MG63 (cell line): ENCODE measurements around the gene FAM13C. TPM values are rescaled to one million over a fixed set of nuclear protein-coding genes. Genes with fewer than 3 reads are reported as not detected.
A peak's percentile ranks its signal among the peaks of the same experiment; 100 is the strongest.
"Not testable (repeated sequence)": the region's sequence is repeated elsewhere in the genome, so short reads cannot be mapped to it uniquely, and the experiment has no call there.

Experiments
- DNase-seq: peaks from one replicate; pipeline ENCODE4 v3.0.0-alpha.2; 2020
- H3K27me3 ChIP-seq: fragments of 250-450 bp; sonication (Bioruptor Pico); 2 replicates; pipeline ENCODE4 v1.5.1; 2020; ENCODE audit warnings: mild to moderate bottlenecking, moderate library complexity
- H3K36me3 ChIP-seq: fragments of 250-450 bp; sonication (Bioruptor Pico); 2 replicates; pipeline ENCODE4 v1.5.1; 2020; ENCODE audit warnings: mild to moderate bottlenecking, moderate library complexity
- H3K4me3 ChIP-seq: fragments of 250-450 bp; sonication (Bioruptor Pico); 2 replicates; pipeline ENCODE4 v1.5.1; 2020; ENCODE audit warnings: mild to moderate bottlenecking, moderate library complexity
- H3K9me3 ChIP-seq: fragments of 250-450 bp; sonication (Bioruptor Pico); 2 replicates; pipeline ENCODE4 v1.5.1; 2020; ENCODE audit warnings: mild to moderate bottlenecking, moderate library complexity
- total RNA-seq: library from RNA; depleted of rRNA; stranded (reverse); fragments of >200 nt; shearing (Covaris generic); gene quantifications from 2 replicates; pipeline ENCODE4 v1.2.3, GENCODE V29; 2014; ENCODE audit warnings: low replicate concordance; rRNA removed

Gene FAM13C
- total RNA-seq: 0.16 TPM in 1 of 2 replicates, not detected in the other

DNA sequence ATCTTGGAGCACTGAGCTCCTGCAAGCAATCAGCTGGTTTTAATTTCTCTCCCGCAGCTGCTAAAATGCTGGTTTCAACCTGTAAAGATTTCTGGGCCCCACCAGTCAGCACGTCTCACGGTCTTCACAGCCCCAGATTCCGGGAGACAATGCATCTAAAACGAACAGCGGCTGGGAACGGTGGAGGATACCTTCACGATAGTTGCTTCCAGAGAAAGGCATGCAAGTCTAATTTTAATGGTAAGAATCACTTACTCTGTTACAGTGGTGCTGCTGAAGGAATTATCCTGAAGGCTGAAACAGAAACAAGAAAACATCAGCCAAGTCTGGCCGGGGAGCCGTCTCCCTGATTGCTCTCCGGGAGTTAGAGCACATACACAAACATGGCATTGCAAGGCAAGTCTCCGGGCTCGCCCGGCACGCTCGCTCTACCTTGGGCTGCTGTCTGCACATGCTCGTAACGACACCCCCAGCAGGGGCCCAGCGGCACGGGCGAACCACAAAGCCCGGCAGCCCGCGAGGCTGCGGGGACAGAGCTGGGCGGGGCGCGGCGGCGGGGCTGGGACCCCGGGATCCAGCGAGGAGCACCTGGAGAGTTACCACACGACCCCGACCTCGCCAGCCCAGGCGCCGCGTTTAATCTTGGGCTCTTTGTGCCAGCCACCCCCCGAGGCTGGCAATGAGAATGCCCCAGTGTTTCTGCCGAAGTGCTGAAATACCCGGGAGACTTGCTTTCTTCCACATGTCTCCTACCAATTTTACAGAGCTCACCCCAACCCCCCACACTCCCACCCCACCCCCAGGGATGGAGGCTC lies at the start of gene FAM13C:
Gene FAM13C, minus strand, starts transcription at position 406 of the 815 bp plus-strand sequence. Its CDS starts 89 bp downstream, at position 317.
- H3K36me3 ChIP-seq: no peaks in the 10 kb centered on the region
- H3K4me3 ChIP-seq: peak within 1 kb of the TSS; percentile 60
- peak; percentile 59 for DNase-seq
- H3K27me3 ChIP-seq: peaks cover 10% of the 10 kb centered on the region
- no peaks in the 10 kb centered on the region for H3K9me3 ChIP-seq

DNA sequence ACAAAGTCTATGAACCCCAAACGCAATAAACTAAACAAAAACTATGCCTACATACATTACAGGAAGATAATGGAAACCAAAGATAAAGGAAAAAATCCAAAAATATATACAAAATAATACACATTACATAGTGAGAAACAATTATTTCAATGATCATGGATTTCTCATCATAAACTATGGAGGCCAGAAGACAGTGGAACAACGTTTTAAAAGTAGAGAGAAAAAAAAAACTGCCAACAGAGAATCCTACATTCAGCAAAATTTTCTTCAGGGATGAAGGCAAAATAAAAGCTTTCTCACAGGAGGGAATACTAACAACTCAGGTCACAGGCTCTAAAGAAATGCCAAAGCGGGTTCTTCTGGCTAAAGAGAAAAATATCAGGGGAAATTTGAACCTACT lies 42.9 kb upstream of the FAM13C start:
- H3K27me3 ChIP-seq: no peaks in the 10 kb centered on the region
- H3K36me3 ChIP-seq: no peaks in the 10 kb centered on the region
- H3K4me3 ChIP-seq: no peak overlapping the region
- no peak for DNase-seq
- H3K9me3 ChIP-seq: peaks cover 6% of the 10 kb centered on the region; the same call in 1 of the 2 replicates

DNA sequence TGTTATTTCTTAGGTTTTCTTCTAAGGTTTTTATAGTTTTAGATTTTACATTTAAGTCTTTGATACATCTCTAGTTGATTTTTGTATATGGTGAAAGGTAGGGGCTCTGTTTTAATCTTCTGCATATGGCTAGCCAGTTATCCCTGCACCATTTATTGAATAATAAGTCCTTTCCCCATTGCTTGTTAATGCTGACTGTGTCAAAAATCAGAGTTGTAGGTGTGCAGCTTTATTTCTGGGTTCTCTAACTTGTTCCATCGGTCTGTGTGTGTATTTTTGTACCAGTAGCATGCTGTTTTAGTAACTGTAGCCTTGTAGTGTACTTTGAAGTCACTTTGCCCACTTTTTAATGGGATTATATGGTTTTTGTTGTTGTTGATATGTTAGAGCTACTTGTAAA lies 37.9 kb upstream of the FAM13C start:
- Histone ChIP-seq H3K4me3 (no peak overlapping the region), H3K27me3 (no peaks in the 10 kb centered on the region), H3K36me3 (no peaks in the 10 kb centered on the region), H3K9me3 (no peaks in the 10 kb centered on the region; the same call in 1 of the 2 replicates)
- DNase-seq: no peak

DNA sequence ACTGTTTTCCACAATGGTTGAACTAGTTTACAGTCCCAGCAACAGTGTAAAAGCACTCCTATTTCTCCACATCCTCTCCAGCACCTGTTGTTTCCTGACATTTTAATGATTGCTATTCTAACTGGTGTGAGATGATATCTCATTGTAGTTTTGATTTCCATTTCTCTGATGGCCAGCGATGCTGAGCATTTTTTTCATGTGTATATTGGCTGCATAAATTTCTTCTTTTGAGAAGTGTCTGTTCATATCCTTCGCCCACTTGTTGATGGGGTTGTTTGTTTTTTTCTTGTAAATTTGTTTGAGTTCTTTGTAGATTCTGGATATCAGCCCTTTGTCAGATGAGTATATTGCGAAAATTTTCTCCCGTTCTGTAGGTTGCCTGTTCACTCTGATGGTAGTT lies 37.0 kb upstream of the FAM13C start:
- H3K4me3 ChIP-seq, H3K9me3 ChIP-seq, H3K27me3 ChIP-seq: not testable (repeated sequence)

DNA sequence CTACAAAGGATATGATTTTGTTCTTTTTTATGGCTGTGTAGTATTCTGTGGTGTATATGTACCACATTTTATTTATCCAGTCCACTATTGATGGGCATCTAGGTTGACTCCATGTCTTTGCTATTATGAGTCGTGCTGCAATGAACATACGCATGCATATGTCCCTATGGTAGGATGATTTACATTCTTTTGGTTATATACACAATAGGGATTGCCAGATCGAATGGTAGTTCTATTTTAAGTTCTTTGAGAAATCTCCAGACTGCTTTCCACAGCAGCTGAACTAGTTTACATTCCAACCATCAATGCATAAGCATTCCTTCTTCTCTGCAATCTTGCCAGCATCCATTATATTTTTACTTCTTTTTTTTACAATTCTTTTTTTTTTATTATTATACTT lies 35.6 kb upstream of the FAM13C start:
- DNase-seq: no peak
- no peaks in the 10 kb centered on the region for H3K27me3 ChIP-seq
- H3K36me3 ChIP-seq: no peaks in the 10 kb centered on the region
- H3K9me3 ChIP-seq: no peaks in the 10 kb centered on the region
- no peak overlapping the region for H3K4me3 ChIP-seq

More for the DNA sequence above, 37.0 kb upstream of the FAM13C start:
- DNase-seq, H3K36me3 ChIP-seq: not testable (repeated sequence)

DNA sequence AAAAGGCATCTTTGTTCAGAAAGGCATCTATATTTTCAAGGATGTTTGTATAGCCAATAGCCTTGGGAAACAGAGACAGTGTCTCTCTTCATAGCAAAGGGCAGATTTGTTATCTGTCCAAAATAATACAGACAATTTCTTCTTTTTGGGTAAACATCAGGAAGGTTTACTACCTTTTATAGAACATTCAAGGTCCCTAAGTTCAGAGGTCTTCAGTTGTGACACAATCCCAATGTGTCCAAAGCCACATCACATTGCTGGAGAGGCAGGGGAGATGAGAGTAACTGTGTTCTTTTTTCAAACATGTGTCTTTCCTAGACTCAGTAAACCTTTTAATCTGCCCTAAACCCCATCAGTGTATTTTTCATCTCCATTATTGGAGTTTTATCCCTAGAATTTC lies 33.6 kb upstream of the FAM13C start:
- Histone ChIP-seq H3K4me3 (no peak overlapping the region), H3K9me3 (no peaks in the 10 kb centered on the region), H3K27me3 (no peaks in the 10 kb centered on the region), H3K36me3 (no peaks in the 10 kb centered on the region)
- DNase-seq: no peak

DNA sequence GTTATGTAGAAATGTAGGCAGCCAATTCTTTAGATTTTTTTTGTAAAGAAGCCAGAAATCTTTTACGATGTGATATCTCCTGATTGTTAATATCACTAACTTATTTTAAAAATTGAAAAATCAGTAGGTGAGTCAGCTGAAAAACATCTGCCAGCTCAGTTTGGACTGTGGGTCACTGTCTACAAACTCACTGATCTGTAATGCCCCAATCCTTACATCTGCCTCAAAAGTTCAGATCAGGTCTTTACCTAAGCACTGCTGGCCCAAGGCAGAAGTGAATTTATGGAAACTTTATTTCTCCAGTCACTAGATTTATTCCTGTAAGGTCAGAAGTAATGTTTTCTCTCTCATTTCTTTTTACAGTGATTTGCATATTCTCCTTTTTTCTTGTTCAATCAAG lies 31.0 kb upstream of the FAM13C start:
- Histone ChIP-seq H3K9me3 (no peaks in the 10 kb centered on the region), H3K4me3 (no peak overlapping the region), H3K36me3 (no peaks in the 10 kb centered on the region), H3K27me3 (no peaks in the 10 kb centered on the region)
- no peak for DNase-seq

DNA sequence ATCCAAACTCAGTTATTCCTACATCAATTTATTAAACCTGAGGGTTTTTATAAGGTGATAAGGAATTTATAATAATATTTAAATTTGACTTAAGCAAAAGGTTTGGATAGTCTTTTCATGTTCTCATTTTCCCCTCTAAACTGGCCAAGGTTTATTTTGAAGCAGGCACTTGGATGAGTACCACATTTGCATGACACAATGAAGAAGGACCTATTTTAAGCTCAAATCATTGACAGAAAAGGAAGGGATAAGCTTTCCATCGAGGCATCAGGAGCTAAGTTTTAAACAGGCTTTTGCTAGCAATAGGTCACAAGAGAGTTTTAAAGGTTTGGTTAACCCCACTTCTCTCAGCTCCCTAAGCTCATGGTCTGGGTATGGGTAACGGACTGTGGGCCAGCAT lies 28.7 kb upstream of the FAM13C start:
- DNase-seq: no peak
- Histone ChIP-seq H3K27me3 (no peaks in the 10 kb centered on the region), H3K4me3 (no peak overlapping the region), H3K36me3 (no peaks in the 10 kb centered on the region), H3K9me3 (no peaks in the 10 kb centered on the region)

DNA sequence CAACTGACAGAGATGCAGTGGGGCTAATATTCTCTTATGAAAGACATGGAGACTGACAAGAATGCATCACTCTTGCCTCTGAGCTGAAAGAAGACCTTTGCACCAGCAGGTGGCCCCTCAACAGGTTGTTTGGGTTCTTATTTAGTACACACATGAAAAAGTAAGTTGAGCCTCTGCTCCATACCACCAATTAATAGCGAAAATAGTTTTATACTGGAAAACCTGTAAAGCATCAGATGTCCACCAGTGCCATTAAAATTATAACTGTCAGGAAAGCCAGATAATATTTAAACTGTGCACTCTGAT lies 26.3 kb upstream of the FAM13C start:
- no peak overlapping the region for H3K4me3 ChIP-seq
- no peaks in the 10 kb centered on the region for H3K9me3 ChIP-seq
- no peaks in the 10 kb centered on the region for H3K36me3 ChIP-seq
- DNase-seq: no peak
- H3K27me3 ChIP-seq: no peaks in the 10 kb centered on the region

DNA sequence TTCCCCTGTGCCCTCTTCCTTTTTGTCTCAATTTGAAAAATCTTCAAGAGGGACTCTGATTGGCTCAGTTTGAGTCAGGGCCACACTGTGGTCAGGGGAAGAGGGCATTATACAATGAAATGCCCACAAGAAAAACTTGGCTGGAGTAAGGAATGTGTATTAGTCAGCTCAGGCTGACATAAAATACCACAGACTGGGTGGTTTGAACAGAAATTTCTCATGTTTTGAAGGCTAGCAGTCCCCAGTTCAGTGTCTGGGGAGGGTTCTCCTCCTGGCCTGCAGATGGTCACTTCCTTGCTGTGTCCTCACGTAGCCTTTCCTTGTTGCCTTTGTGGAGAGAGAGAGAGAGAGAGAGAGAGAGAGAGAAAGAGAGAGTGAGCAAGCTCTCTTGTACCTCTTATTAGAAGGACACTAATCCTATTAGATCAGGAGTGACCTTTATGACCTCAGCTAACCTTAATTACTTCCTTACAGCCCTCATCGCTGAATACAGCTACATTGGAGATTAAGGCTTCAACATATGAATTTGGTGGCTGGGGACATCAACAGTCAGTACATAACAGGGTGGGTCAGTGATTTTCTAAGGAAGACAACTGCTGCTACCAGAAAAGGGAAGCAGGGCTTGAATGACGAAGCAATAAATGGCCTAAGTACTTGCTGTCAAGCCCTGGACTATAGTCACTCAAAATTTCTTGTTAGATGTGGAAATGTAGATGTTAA lies 25.8 kb upstream of the FAM13C start:
- Histone ChIP-seq H3K4me3 (no peak overlapping the region), H3K36me3 (no peaks in the 10 kb centered on the region), H3K27me3 (no peaks in the 10 kb centered on the region), H3K9me3 (no peaks in the 10 kb centered on the region)
- DNase-seq: peak; percentile 66

DNA sequence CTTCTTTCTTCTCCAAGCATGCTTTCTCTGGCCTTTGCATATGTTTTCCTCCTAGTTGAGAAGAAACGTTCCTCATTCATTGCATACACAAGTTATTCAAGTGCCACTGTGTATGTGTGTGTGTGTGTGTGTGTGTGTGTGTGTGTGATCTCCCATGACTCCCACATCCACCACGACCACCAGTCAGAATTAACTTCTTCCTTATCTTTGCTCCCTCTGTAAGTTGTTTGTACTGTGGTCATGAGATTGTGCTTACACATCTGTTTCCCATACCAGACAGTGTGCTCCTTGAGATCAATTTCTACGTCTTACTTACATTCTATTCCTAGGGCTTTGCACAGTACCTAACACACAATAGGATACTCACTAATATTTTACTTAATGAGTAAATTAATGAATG lies 22.4 kb upstream of the FAM13C start:
- no peak for DNase-seq
- Histone ChIP-seq H3K36me3 (no peaks in the 10 kb centered on the region), H3K4me3 (no peak overlapping the region), H3K9me3 (peaks cover 5% of the 10 kb centered on the region; the same call in 1 of the 2 replicates), H3K27me3 (no peaks in the 10 kb centered on the region)

DNA sequence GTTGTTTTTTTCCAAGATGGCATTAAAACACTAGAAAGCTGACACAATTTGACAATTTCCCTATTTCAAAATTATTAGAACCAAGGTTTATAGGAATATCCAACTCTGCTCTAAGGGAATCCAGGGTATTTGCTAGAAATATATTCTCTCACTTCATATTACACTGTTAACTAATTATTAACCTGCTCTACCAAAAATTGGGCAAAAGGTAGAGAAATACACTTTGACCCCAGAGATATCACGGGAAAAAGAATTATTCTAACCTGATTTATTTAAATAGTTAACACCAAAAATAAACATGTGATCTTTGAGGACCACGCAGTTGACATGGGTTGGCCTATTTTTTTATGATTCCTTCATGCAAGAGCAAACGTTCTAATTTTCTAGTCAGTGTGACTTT lies 21.6 kb upstream of the FAM13C start:
- H3K4me3 ChIP-seq: no peak overlapping the region
- H3K36me3 ChIP-seq: no peaks in the 10 kb centered on the region
- peaks cover 5% of the 10 kb centered on the region; the same call in 1 of the 2 replicates for H3K9me3 ChIP-seq
- no peak for DNase-seq
- H3K27me3 ChIP-seq: no peaks in the 10 kb centered on the region

DNA sequence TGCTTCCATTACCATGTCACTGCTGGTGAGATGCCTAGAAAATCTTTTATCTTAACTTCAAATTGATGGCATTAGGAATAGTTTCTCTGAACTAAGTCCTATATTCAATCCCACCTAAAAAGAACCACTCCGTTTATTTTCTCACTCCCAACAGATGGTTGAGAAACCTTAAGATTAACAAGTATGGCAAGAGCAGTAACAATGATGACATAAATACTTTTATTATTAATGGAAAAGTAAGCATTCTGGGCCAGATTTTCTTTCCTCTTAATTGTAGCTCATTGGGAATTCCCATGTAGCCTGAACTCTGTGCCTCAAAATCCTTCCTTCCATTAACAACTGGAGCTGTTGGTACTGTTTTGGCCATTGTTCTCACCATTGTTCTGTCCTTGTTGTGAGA lies 21.1 kb upstream of the FAM13C start:
- H3K36me3 ChIP-seq: no peaks in the 10 kb centered on the region
- no peak overlapping the region for H3K4me3 ChIP-seq
- H3K9me3 ChIP-seq: peaks cover 5% of the 10 kb centered on the region; the same call in 1 of the 2 replicates
- H3K27me3 ChIP-seq: no peaks in the 10 kb centered on the region
- no peak for DNase-seq

DNA sequence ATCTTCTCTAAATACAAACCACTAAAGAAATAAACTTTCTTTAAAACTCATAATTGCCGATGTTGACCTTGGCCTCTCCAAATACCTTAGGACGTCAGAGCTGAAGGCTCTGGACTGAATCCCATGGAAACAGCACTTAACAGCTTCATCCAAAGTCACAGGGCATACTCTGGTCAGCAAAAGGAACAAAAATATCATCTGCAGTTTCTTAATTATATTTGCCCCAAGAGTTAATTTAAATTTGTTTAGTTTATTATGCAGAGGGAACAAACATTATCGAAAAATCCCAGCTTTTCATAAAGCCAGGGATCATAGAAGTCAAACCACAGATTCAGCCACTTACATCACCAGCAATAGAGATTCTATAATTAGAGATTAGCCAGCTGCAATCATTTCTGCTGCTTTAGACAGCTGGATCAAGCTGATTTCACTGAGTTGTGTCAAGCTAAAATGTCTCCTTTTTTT lies 20.5 kb upstream of the FAM13C start:
- Histone ChIP-seq H3K4me3 (no peak overlapping the region), H3K36me3 (no peaks in the 10 kb centered on the region), H3K9me3 (peaks cover 5% of the 10 kb centered on the region; the same call in 1 of the 2 replicates), H3K27me3 (no peaks in the 10 kb centered on the region)
- DNase-seq: no peak

DNA sequence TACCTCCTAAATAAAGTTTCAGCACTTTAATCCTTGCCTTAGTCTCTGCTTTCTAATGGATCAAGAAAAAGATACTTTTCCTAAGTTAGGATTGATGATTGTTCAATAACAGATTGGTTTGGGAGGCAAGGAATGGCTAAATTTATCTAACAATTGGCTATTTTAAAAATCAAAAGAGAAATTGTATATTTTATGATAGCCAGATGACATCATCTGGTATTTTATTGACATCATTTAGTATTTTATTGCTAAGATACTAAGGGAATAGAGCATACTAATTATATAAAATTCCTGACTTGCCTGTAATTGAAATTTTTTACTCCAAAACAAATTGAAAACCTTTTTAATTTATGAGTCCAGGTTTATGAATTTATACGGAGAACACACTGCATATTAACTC lies 19.3 kb upstream of the FAM13C start:
- Histone ChIP-seq H3K27me3 (no peaks in the 10 kb centered on the region), H3K9me3 (peaks cover 5% of the 10 kb centered on the region; the same call in 1 of the 2 replicates), H3K36me3 (no peaks in the 10 kb centered on the region), H3K4me3 (no peak overlapping the region)
- no peak for DNase-seq

DNA sequence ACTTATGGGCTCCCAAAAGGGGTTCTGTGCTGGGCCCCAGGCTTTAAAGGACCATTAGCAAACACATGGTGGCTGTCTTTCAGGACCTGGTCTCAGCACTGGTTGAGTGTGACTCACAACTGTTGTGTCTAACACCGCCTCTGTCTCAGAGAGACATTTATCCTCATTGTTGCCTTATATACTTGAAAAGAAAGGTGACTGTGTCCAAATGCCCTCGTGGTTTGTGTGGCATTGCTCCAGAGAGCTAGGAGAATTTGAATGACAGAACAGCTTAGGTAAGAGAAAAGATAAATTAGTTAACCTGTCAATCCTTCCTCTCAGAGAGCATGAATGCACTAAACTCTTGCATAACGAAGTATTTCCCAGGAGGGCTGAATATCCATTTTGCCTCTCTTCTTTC lies 14.5 kb upstream of the FAM13C start:
- no peak overlapping the region for H3K4me3 ChIP-seq
- DNase-seq: no peak
- no peaks in the 10 kb centered on the region for H3K27me3 ChIP-seq
- no peaks in the 10 kb centered on the region for H3K36me3 ChIP-seq
- H3K9me3 ChIP-seq: no peaks in the 10 kb centered on the region

DNA sequence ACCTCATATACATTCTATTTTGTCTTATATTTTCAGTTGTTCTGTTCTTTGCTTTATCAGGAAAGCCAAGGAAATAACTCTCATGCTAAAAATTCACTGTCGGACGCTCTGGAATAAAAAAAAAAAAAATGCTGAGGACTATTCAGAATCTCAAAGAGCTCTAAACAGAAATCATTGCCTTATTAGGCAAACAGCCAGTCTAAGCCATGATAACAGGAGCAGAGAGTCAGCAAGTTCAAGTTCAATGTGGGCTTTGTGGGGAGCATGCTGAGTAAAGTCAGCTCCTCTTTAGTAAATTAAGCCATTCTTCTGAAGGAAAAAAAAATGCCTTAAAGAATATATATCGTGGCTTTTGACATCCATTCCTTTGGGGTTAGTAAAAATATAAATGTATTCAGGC lies 13.6 kb upstream of the FAM13C start:
- no peak overlapping the region for H3K4me3 ChIP-seq
- DNase-seq: no peak
- no peaks in the 10 kb centered on the region for H3K9me3 ChIP-seq
- no peaks in the 10 kb centered on the region for H3K27me3 ChIP-seq
- no peaks in the 10 kb centered on the region for H3K36me3 ChIP-seq

DNA sequence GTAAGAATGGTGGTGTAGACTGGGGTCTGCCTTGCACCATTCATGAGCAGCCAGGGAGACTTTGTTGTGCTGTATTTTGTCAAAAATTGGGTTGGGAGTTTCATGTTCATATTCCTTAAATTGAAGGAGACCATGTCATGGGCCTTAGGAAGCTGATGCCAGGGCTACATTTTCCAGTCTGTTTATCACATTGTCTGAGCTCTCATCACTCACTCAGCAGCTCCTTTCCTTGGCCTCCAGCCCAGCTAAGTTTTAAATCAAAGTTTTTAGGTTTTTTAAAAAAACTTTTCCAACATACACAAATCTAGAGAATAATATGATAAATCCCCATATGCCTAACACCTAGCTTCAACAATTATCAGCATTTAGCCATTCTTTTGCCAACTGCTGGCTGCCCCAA lies 12.6 kb upstream of the FAM13C start:
- H3K9me3 ChIP-seq: no peaks in the 10 kb centered on the region
- no peak overlapping the region for H3K4me3 ChIP-seq
- DNase-seq: no peak
- H3K36me3 ChIP-seq: no peaks in the 10 kb centered on the region
- no peaks in the 10 kb centered on the region for H3K27me3 ChIP-seq
